Activated T-cell treated with anti-CD3 and anti-CD28 coated beads, Interleukin-2, amount 50 U/mL, for 4 hours (primary cell): Measurements from ENCODE around the gene LNPK. TPM values are rescaled to one million over a fixed set of nuclear protein-coding genes. Genes with fewer than 3 reads are reported as not detected.
"Not testable (repeated sequence)": the region's sequence is repeated elsewhere in the genome, so short reads cannot be mapped to it uniquely, and the experiment has no call there.

ENCODE experiments used
- ATAC-seq, 2 donors: fragments of 200-7000 bp; cut with Tn5 transposase; one replicate each; pipeline ENCODE4 v1.10.0; 2021
- DNase-seq: peaks from one replicate; pipeline ENCODE4 v3.0.0-alpha.2; 2020
- H3K27me3 Mint-ChIP-seq: one replicate; pipeline ENCODE4 v1.8.0; 2021; ENCODE audit warnings: low read depth, mixed read lengths
- H3K36me3 Mint-ChIP-seq: one replicate; pipeline ENCODE4 v1.8.0; 2022; ENCODE audit warnings: mixed read lengths; ENCODE audit not compliant: insufficient read depth
- H3K4me1 Mint-ChIP-seq: one replicate; pipeline ENCODE4 v1.8.0; 2021; ENCODE audit warnings: low read depth, mixed read lengths
- H3K4me3 Mint-ChIP-seq: one replicate; pipeline ENCODE4 v1.8.0; 2021; ENCODE audit warnings: mild to moderate bottlenecking, moderate library complexity, mixed read lengths
- H3K9me3 Mint-ChIP-seq: one replicate; pipeline ENCODE4 v1.8.0; 2021; ENCODE audit warnings: mixed read lengths
- total RNA-seq, 3 donors: library from RNA; stranded (reverse); gene quantifications; one replicate each; pipeline ENCODE4 v1.2.1, GENCODE V29; 2021

LNPK gene
- total RNA-seq, 3 donors from 2014 or later, result 25.2 to 26.7 (median 25.6) TPM

DNA sequence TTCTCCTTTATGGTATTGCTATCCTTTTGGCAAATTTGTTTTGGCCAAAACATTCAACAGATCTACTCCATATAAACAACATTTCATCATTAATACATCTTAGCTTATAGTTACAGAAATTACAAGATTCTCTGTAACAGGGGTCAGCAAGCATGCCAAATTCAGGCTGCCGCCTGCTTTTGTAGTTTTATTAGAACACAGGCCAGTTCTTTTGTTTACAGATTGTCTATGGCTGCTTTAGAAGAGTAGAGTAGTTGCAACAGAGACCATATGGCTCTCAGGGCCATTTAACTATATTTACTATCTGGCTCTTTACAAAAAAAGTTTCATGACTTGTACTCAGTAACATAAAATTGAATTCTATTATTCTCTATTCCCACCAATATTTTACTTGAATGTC, 53.9 kb downstream of the LNPK start:
- H3K36me3 Mint-ChIP-seq, result peaks cover 26% of the 10 kb centered on the region
- no peaks in the 10 kb centered on the region for H3K27me3 Mint-ChIP-seq
- H3K4me3 Mint-ChIP-seq, result no peak overlapping the region
- no peaks in the 10 kb centered on the region for H3K9me3 Mint-ChIP-seq
- ATAC-seq (no peak), DNase-seq (no peak)
- H3K4me1 Mint-ChIP-seq, result no peaks in the 10 kb centered on the region

DNA sequence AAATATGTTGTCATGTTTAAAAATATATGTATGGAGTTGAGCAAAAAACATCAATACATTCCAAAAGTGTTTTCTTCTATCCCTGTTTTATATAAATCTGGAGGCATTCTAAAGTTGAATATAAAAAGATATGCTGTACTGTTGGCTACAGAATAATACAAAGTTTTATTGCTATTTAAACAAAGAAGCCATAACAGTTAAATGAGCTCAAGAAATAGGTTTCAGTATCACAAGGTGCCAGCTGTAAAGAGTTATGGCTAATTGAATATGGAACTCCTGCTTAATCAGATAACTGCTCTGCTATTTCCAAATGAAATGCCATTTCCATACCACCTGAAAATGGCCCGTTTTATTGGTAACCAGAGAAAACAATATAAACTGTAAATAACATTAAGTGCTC, 55.0 kb downstream of the LNPK start:
- no peak for ATAC-seq
- Mint-ChIP-seq H3K27me3 (no peaks in the 10 kb centered on the region), H3K9me3 (no peaks in the 10 kb centered on the region), H3K4me3 (no peak overlapping the region), H3K4me1 (no peaks in the 10 kb centered on the region), H3K36me3 (peaks cover 27% of the 10 kb centered on the region)
- DNase-seq, result no peak

- ATAC-seq (no peak), DNase-seq (no peak)
- Mint-ChIP-seq H3K27me3 (no peaks in the 10 kb centered on the region), H3K4me3 (no peak overlapping the region), H3K4me1 (no peaks in the 10 kb centered on the region), H3K36me3 (peaks cover 24% of the 10 kb centered on the region), H3K9me3 (no peaks in the 10 kb centered on the region)
These were observed 60.4 kb downstream of the LNPK start for GRCh38 chr2:175941699-175942098.

DNA sequence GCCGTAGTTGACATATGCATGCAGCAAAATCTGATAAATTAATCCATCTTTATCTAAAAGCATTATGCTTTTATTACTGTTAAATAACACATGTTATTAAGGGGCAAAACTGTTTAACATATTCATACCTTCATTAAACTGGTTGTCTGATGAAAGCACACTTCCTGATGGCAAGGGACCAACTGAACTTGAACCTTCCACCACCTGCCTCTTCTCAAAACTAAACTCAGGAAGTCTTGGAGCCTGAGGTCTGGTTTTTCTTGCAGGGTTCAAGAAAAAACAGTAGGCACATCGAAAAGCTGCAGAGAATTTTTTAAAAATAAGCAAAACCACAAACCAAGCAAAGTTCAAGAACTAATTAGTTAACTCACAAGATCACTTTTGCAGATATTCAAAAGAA, 64.9 kb downstream of the LNPK start:
- no peak for ATAC-seq
- Mint-ChIP-seq H3K4me1 (no peaks in the 10 kb centered on the region), H3K9me3 (no peaks in the 10 kb centered on the region), H3K36me3 (peaks cover 26% of the 10 kb centered on the region), H3K27me3 (no peaks in the 10 kb centered on the region), H3K4me3 (no peak overlapping the region)
- DNase-seq, result no peak

DNA sequence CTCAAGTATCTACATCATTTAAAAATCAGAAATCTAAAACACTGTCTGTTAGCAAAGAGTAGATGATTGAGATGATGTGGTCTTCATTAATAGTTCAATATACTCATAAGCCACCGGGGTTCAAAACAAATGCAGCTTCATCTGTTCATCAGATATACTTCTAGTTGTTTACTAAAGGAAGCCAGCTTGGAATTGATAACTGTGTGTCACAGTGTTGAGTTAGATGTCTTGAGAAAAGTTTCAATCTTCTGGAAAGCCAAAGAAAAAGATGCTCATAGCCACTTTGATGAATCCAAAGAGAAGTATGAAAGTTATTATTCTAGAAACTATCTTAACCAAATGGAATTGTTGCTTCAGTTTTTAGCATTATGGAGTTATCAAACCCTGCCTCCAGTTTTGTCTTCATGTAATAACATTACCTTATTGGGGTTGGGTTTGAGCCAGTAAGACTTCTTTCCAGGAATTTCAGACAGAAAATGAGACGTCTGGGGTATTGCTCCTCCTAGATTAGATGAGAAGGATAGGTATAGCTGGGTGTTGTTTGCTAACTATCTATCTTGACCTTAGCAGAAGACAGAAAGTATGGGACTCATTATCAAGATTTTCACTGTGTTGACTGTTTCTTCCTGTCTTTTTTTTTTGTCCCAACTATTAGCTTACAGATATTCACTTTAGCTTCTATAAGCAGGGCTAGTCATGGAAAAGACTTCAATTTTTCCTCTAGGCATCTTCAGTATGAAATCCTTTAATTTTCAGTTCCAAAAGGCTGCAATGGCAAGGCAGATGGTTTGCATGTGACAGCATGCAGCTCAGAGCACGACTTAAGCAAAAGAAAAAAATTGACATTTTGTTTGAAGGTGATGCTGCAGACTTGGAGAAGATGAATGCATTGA, 66.5 kb downstream of the LNPK start:
- H3K36me3 Mint-ChIP-seq, result peaks cover 25% of the 10 kb centered on the region
- no peaks in the 10 kb centered on the region for H3K9me3 Mint-ChIP-seq
- H3K4me1 Mint-ChIP-seq, result no peaks in the 10 kb centered on the region
- H3K27me3 Mint-ChIP-seq, result no peaks in the 10 kb centered on the region
- DNase-seq (no peak), ATAC-seq (no peak)
- H3K4me3 Mint-ChIP-seq, result no peak overlapping the region

GRCh38 chr2:175932675-175933074, 69.4 kb downstream of the LNPK start:
- H3K9me3 Mint-ChIP-seq, result no peaks in the 10 kb centered on the region
- no peak overlapping the region for H3K4me3 Mint-ChIP-seq
- ATAC-seq (no peak), DNase-seq (no peak)
- no peaks in the 10 kb centered on the region for H3K27me3 Mint-ChIP-seq
- no peaks in the 10 kb centered on the region for H3K4me1 Mint-ChIP-seq
- H3K36me3 Mint-ChIP-seq, result peaks cover 27% of the 10 kb centered on the region

DNA sequence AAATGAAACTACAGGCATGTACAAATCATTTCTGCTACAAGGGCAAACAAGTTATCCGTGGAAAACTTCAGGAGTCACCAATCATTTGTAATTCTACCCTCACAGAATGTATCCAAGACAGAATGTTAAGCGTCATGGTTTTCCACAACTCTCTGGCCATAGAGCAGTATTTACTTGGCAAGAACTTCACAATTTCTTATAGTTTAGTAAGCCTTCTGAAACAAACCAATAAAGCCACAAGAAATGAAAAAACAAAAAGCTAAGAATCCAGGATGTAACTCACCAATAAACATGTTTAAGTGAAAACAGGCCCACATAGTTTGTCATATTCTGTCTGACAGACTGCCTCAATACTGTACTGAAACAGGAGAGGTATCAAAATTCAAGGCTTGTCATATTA, 70.3 kb downstream of the LNPK start:
- peaks cover 27% of the 10 kb centered on the region for H3K36me3 Mint-ChIP-seq
- no peaks in the 10 kb centered on the region for H3K4me1 Mint-ChIP-seq
- no peak for ATAC-seq
- H3K4me3 Mint-ChIP-seq, result no peak overlapping the region
- H3K9me3 Mint-ChIP-seq, result no peaks in the 10 kb centered on the region
- H3K27me3 Mint-ChIP-seq, result no peaks in the 10 kb centered on the region
- no peak for DNase-seq

DNA sequence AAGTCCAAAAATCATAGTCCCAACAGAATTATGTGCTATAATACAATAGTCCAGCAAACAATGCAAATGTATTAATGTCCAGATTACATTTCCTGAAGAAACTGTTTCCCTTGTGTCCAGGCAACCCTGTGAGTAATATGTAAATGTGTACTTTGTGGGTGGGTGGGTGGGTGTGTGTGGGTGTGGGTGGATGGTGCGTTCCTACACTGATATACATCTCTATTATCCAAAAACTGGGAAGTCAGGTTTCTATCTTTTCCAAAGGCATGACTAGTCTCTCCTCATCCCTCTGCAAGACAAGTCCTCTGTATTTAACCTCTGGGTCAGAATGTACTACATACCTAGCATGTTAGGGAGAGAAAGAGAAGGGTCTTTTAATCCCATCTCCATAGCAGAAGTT, 71.6 kb downstream of the LNPK start:
- no peak for DNase-seq
- H3K27me3 Mint-ChIP-seq, result no peaks in the 10 kb centered on the region
- no peaks in the 10 kb centered on the region for H3K4me1 Mint-ChIP-seq
- peaks cover 26% of the 10 kb centered on the region for H3K36me3 Mint-ChIP-seq
- H3K9me3 Mint-ChIP-seq, result no peaks in the 10 kb centered on the region
- ATAC-seq, result no peak
- no peak overlapping the region for H3K4me3 Mint-ChIP-seq

GRCh38 chr2:175929850-175930249, 72.2 kb downstream of the LNPK start:
- ATAC-seq (no peak), DNase-seq (no peak)
- H3K9me3 Mint-ChIP-seq, result no peaks in the 10 kb centered on the region
- H3K36me3 Mint-ChIP-seq, result peaks cover 28% of the 10 kb centered on the region
- H3K27me3 Mint-ChIP-seq, result no peaks in the 10 kb centered on the region
- no peak overlapping the region for H3K4me3 Mint-ChIP-seq
- no peaks in the 10 kb centered on the region for H3K4me1 Mint-ChIP-seq

DNA sequence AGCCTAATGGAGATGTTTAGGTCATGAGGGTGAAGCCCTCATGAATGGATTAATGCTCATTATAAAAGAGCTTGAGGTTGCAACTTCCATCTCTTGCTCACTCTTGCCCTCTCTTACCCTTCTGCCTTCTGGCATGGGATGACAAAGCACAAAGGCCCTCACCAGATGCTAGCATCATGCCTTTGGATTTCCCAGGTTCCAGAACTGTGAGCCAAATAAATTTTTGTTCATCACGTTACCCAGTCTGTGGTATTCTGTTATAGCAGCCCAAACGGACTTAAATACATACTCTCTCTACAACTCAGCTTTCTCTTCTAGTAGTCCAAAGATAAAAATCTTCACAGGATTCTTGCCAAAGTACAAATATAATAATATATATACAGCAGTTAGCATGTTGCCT, 75.8 kb downstream of the LNPK start:
- Mint-ChIP-seq H3K27me3 (no peaks in the 10 kb centered on the region), H3K36me3 (peaks cover 22% of the 10 kb centered on the region)

GRCh38 chr2:175922160-175922559, 79.9 kb downstream of the LNPK start:
- no peak overlapping the region for H3K4me3 Mint-ChIP-seq
- H3K9me3 Mint-ChIP-seq, result no peaks in the 10 kb centered on the region
- H3K27me3 Mint-ChIP-seq, result no peaks in the 10 kb centered on the region
- H3K4me1 Mint-ChIP-seq, result no peaks in the 10 kb centered on the region
- no peak for ATAC-seq
- DNase-seq, result no peak
- peaks cover 14% of the 10 kb centered on the region for H3K36me3 Mint-ChIP-seq

More for the DNA sequence above, 75.8 kb downstream of the LNPK start:
- no peak for ATAC-seq
- H3K4me3 Mint-ChIP-seq, result no peak overlapping the region
- no peak for DNase-seq
- H3K4me1 Mint-ChIP-seq, result no peaks in the 10 kb centered on the region
- H3K9me3 Mint-ChIP-seq, result no peaks in the 10 kb centered on the region

DNA sequence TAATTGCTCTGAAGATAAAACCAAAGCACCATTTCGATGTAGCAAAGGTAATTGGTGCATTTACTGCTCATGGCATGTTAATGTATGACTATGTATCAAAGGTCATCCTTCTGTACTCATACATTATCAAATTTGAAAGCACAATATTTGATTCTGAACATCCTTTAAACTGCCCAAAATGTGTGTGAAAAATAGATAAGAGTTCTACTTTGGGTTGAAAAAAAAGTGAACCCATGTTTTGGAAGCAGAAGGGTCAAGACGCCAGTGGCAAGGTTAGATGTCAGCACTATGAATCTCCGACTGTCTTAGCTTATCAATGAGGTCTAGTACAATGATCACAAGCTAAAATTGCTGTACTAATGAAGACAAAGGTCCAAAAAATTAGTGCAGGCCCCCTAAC, 83.1 kb downstream of the LNPK start:
- H3K4me3 Mint-ChIP-seq, result no peak overlapping the region
- DNase-seq (no peak), ATAC-seq (no peak)
- H3K9me3 Mint-ChIP-seq, result no peaks in the 10 kb centered on the region
- no peaks in the 10 kb centered on the region for H3K27me3 Mint-ChIP-seq
- no peaks in the 10 kb centered on the region for H3K4me1 Mint-ChIP-seq
- no peaks in the 10 kb centered on the region for H3K36me3 Mint-ChIP-seq

GRCh38 chr2:175914846-175915245, 87.2 kb downstream of the LNPK start:
- DNase-seq (no peak), ATAC-seq (no peak)
- Mint-ChIP-seq H3K9me3 (peaks cover 5% of the 10 kb centered on the region), H3K36me3 (no peaks in the 10 kb centered on the region), H3K27me3 (peaks cover 23% of the 10 kb centered on the region), H3K4me3 (no peak overlapping the region), H3K4me1 (no peaks in the 10 kb centered on the region)

DNA sequence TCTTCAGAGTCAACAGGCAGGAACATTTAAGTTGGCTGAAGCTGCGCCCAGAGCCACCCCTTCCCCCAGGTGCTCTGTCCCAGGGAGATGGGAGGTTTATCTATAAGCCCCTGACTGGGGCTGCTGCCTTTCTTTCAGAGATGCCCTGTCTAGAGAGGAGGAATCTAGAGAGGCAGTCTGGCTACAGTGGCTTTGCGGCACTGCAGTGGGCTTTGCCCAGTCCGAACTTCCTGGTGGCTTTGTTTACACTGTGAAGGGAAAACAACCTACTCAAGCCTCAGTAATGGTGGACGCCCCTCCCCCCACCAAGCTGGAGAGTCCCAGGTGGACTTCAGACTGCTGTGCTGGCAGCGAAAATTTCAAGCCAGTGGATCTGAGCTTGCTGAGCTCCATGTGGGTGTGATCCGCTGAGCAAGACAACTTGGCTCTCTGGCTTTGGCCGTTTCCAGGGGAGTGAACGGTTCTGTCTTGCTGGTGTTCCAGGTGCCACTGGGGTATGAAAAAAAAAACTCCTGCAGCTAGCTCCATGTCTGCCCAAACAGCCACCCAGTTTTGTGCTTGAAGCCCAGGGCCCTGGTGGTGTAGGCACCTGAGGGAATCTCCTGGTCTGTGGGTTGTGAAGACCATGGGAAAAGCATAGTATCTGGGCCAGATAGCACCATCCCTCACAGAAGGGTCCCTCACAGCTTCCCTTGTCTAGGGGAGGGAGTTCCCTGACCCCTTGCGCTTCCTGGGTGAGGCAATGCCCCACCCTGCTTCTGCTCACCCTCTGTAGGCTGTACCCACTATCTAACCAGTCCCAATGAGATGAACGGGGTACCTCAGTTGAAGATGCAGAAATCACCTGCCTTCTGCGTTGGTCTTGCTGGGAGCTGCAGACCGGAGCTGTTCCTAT, 88.0 kb downstream of the LNPK start:
- not testable (repeated sequence) for H3K4me1 Mint-ChIP-seq, H3K9me3 Mint-ChIP-seq, H3K36me3 Mint-ChIP-seq, H3K4me3 Mint-ChIP-seq, ATAC-seq, DNase-seq
- H3K27me3 Mint-ChIP-seq, result peaks cover 23% of the 10 kb centered on the region

GRCh38 chr2:175913267-175913666, 88.8 kb downstream of the LNPK start:
- not testable (repeated sequence) for ATAC-seq, H3K4me3 Mint-ChIP-seq
- peaks cover 23% of the 10 kb centered on the region for H3K27me3 Mint-ChIP-seq

More at GRCh38 chr2:175913267-175913666, 88.8 kb downstream of the LNPK start:
- not testable (repeated sequence) for DNase-seq, H3K4me1 Mint-ChIP-seq, H3K36me3 Mint-ChIP-seq, H3K9me3 Mint-ChIP-seq
